CD14-positive monocyte (primary cell): Measurements from ENCODE around the gene C5. TPM values are rescaled to one million over a fixed set of nuclear protein-coding genes. Genes with fewer than 3 reads are reported as not detected.

Experiments used
- DNase-seq, 3 donors: peaks; one replicate each; pipeline ENCODE4 v3.0.0-alpha.2; 2011 to 2022
- H2AFZ ChIP-seq: 2 replicates; pipeline ENCODE4 v1.6.0; 2012; ENCODE audit warnings: mild to moderate bottlenecking, low read depth, low read length, inconsistent platforms; ENCODE audit not compliant: insufficient read depth, poor library complexity, severe bottlenecking
- H3K27ac ChIP-seq, 2 donors: 1 replicate in 1 of 2; 2 replicates in 1 of 2; pipeline ENCODE4 v1.5.1; 2012 to 2013; ENCODE audit warnings: low read length in 2 of 2, control low read depth in 1 of 2, inconsistent platforms in 1 of 2, low read depth in 1 of 2, mild to moderate bottlenecking in 1 of 2
- H3K27me3 ChIP-seq, 2 donors: one replicate each; pipeline versions ENCODE4 v1.6.0 to v1.6.1; 2011 to 2013; ENCODE audit warnings: low read length in 2 of 2; ENCODE audit not compliant: control insufficient read depth in 2 of 2, insufficient read depth in 2 of 2
- H3K36me3 ChIP-seq, 2 donors: replicated peaks in 1 of 2; 1 replicate in 1 of 2; 2 replicates in 1 of 2; pipeline versions ENCODE4 v1.5.1 to v1.6.1; 2012 to 2013; ENCODE audit warnings: low read length in 2 of 2, control low read depth in 1 of 2, inconsistent platforms in 1 of 2, mild to moderate bottlenecking in 1 of 2; ENCODE audit not compliant: insufficient read depth in 2 of 2, control insufficient read depth in 1 of 2
- H3K4me1 ChIP-seq, 2 donors: 1 replicate in 1 of 2; 2 replicates in 1 of 2; pipeline versions ENCODE4 v1.5.1 to v1.6.1; 2012 to 2013; ENCODE audit warnings: low read length in 2 of 2, control low read depth in 1 of 2, inconsistent platforms in 1 of 2, mild to moderate bottlenecking in 1 of 2, moderate library complexity in 1 of 2; ENCODE audit not compliant: insufficient read depth in 2 of 2, control insufficient read depth in 1 of 2
- H3K4me2 ChIP-seq: replicated peaks from 2 replicates; pipeline ENCODE3; 2012; ENCODE audit warnings: low read length, moderate library complexity, mild to moderate bottlenecking; ENCODE audit not compliant: poor library complexity, severe bottlenecking; ENCODE audit errors: extremely low read depth
- H3K4me3 ChIP-seq, 3 experiments: fragments of 200-600 bp in 1 of 3; sonication (generic) in 1 of 3; replicated peaks in 1 of 3; 1 replicate in 2 of 3; 2 replicates in 1 of 3; pipeline ENCODE4 v1.5.1; 2011 to 2013; ENCODE audit warnings: low read length in 3 of 3, mild to moderate bottlenecking in 3 of 3, control low read depth in 2 of 3, low read depth in 2 of 3, inconsistent platforms in 1 of 3, moderate library complexity in 1 of 3
- H3K79me2 ChIP-seq: 2 replicates; pipeline ENCODE4 v1.6.0; 2012; ENCODE audit warnings: mild to moderate bottlenecking, control low read depth, inconsistent platforms, low read length, moderate library complexity; ENCODE audit not compliant: insufficient read depth
- H3K9ac ChIP-seq: 2 replicates; pipeline ENCODE4 v1.6.0; 2017; ENCODE audit warnings: low read length, mild to moderate bottlenecking; ENCODE audit not compliant: insufficient read depth, poor library complexity, severe bottlenecking
- H3K9me3 ChIP-seq, 2 donors: replicated peaks in 1 of 2; 1 replicate in 1 of 2; 2 replicates in 1 of 2; pipeline versions ENCODE4 v1.5.1 to v1.6.1; 2012 to 2013; ENCODE audit warnings: low read length in 2 of 2, control low read depth in 1 of 2; ENCODE audit not compliant: control insufficient read depth in 1 of 2, insufficient read depth in 1 of 2
- H4K20me1 ChIP-seq: 2 replicates; pipeline ENCODE4 v1.6.0; 2012; ENCODE audit warnings: mild to moderate bottlenecking, low read length, control low read depth, moderate library complexity; ENCODE audit not compliant: insufficient read depth
- H3K27ac Mint-ChIP-seq, 7 donors: one replicate each; pipeline ENCODE4 v1.8.0; 2020; ENCODE audit warnings: mild to moderate bottlenecking in 7 of 7, mixed read lengths in 7 of 7, moderate library complexity in 6 of 7, inconsistent platforms in 2 of 7
- H3K27me3 Mint-ChIP-seq, 3 donors: one replicate each; pipeline ENCODE4 v1.8.0; 2021 to 2022; ENCODE audit warnings: low read depth in 3 of 3, mild to moderate bottlenecking in 3 of 3, mixed read lengths in 3 of 3, moderate library complexity in 3 of 3, inconsistent platforms in 1 of 3
- H3K36me3 Mint-ChIP-seq, 2 donors: one replicate each; pipeline ENCODE4 v1.8.0; 2020; ENCODE audit warnings: mixed read lengths in 2 of 2, inconsistent platforms in 1 of 2, mild to moderate bottlenecking in 1 of 2
- H3K4me1 Mint-ChIP-seq: one replicate; pipeline ENCODE4 v1.8.0; 2020; ENCODE audit warnings: mild to moderate bottlenecking, mixed read lengths
- H3K4me3 Mint-ChIP-seq, 2 donors: one replicate each; pipeline ENCODE4 v1.8.0; 2020; ENCODE audit warnings: mild to moderate bottlenecking in 2 of 2, mixed read lengths in 2 of 2, moderate library complexity in 1 of 2
- H3K9me3 Mint-ChIP-seq, 7 donors: one replicate each; pipeline ENCODE4 v1.8.0; 2020 to 2022; ENCODE audit warnings: mixed read lengths in 7 of 7, mild to moderate bottlenecking in 6 of 7, moderate library complexity in 6 of 7, inconsistent platforms in 2 of 7
- CTCF ChIP-seq: fragments of 200-600 bp; IDR thresholded peaks from one replicate; pipeline ENCODE4 v1.8.0; 2022; ENCODE audit warnings: antibody characterized with exemption, mild to moderate bottlenecking
- WGBS: methylation state at CpG from one replicate; pipeline ENCODE4 v1.1.5; 2013; ENCODE audit warnings: missing lambda C conversion rate; ENCODE audit not compliant: insufficient coverage; 5-methylcytosine and 5-hydroxymethylcytosine counted together
- intact Hi-C, 2 donors: fragments of 100-400 bp; cut with micrococcal nuclease; formaldehyde crosslinking; loops; one replicate each; pipeline versions ENCODE4 v1.15.0 to v1.15.1; 2023
- polyA plus RNA-seq, 3 donors: library from polyadenylated mRNA; depleted of rRNA in 1 of 3; unstranded in 2 of 3; stranded (reverse) in 1 of 3; fragments of 300-500 nt in 2 of 3; fragments of >200 nt in 1 of 3; fragmentation: Illumina TruSeq in 2 of 3; gene quantifications; 1 replicate in 2 of 3; 2 replicates in 1 of 3; pipeline ENCODE4 v1.2.3, GENCODE V29; 2012 to 2021

C5 gene
- polyA plus RNA-seq, 3 donors: 0.66 to 3.5 (median 1.2) TPM

- Mint-ChIP-seq H3K4me3 (peak within 1 kb of the TSS; percentile 97 to 99), H3K36me3 (peaks cover 1 to 6% of the 10 kb centered on the region in 2 donors), H3K4me1 (peaks cover 54% of the 10 kb centered on the region), H3K9me3 (no peaks in the 10 kb centered on the region), H3K27me3 (peaks cover 0 to under 1% (median 0%) of the 10 kb centered on the region in 3 donors), H3K27ac (peak within 1 kb of the TSS; percentile 88 to 99 (median 97))
- peak within 1 kb of the TSS; percentile 88 for H3K4me2 ChIP-seq
- peak within 1 kb of the TSS; percentile 98 for H2AFZ ChIP-seq
- H3K9me3 ChIP-seq: no peaks in the 10 kb centered on the region
- no peaks in the 10 kb centered on the region for H3K27me3 ChIP-seq
- peaks cover 78% of the 10 kb centered on the region for H3K79me2 ChIP-seq
- peaks cover 47 to 53% of the 10 kb centered on the region in 2 donors for H3K4me1 ChIP-seq
- WGBS: under 1% methylated on average over 84 of the region's 85 CpGs
- peak within 1 kb of the TSS; percentile 71 to 90 (median 85) for H3K4me3 ChIP-seq
- H3K9ac ChIP-seq: peak within 1 kb of the TSS; percentile 90
- intact Hi-C loops: loop anchor here in 1 of 2 donors (5.0 kb wide), 1 partner anchor 322 kb away; no protein-coding TSS in a partner anchor
- H3K27ac ChIP-seq: peak within 1 kb of the TSS; percentile 83 to 97
- H3K36me3 ChIP-seq: peaks cover under 1 to 2% of the 10 kb centered on the region in 2 donors
- peak; percentile 65 to 71 (median 66) for DNase-seq
- H4K20me1 ChIP-seq: peaks cover 28% of the 10 kb centered on the region
- TF ChIP-seq CTCF: no peak
Measured at GRCh38 chr9:121074370-121075250, 24.5 kb upstream of the C5 start, which contains the start of gene CNTRL. Gene CNTRL, plus strand, starts transcription at chr9:121074955. Its CDS starts 13,372 bp downstream, at chr9:121088327.

- Histone ChIP-seq H4K20me1 (peaks cover 18% of the 10 kb centered on the region), H3K4me1 (peaks cover 47 to 53% of the 10 kb centered on the region in 2 donors), H3K27me3 (no peaks in the 10 kb centered on the region), H3K4me3 (peak overlapping the region in 1 of 3 experiments; percentile 85), H2AFZ (peak overlapping the region; percentile 48), H3K79me2 (peaks cover 77% of the 10 kb centered on the region), H3K4me2 (peak overlapping the region; percentile 88), H3K9ac (no peak overlapping the region), H3K9me3 (no peaks in the 10 kb centered on the region), H3K27ac (peak overlapping the region; percentile 23 to 97), H3K36me3 (peaks cover 0 to 2% of the 10 kb centered on the region in 2 donors)
- no peak for TF ChIP-seq CTCF
- H3K27ac Mint-ChIP-seq: peak overlapping the region; percentile 92 to 99 (median 97)
- intact Hi-C loops: loop anchor here in 1 of 2 donors (5.0 kb wide), 1 partner anchor 321 kb away; no protein-coding TSS in a partner anchor
- H3K36me3 Mint-ChIP-seq: peaks cover 0 to under 1% of the 10 kb centered on the region in 2 donors
- peak in 2 of 3 donors; percentile 24 to 49 for DNase-seq
- WGBS: no CpG with 5 or more reads among the region's 4 CpGs
- H3K9me3 Mint-ChIP-seq: peaks cover 0 to 4% (median 1%) of the 10 kb centered on the region in 7 donors
- peak overlapping the region; percentile 97 to 99 for H3K4me3 Mint-ChIP-seq
- peaks cover 0 to 2% (median 0%) of the 10 kb centered on the region in 3 donors for H3K27me3 Mint-ChIP-seq
- peaks cover 55% of the 10 kb centered on the region for H3K4me1 Mint-ChIP-seq
Measured at GRCh38 chr9:121073038-121073437, 23.0 kb upstream of the C5 start.
